ENCODE results near the gene RPS6KA3. TPM values are rescaled to one million over a fixed set of nuclear protein-coding genes. Genes with fewer than 3 reads are reported as not detected.

The RPS6KA3 gene
- total and polyA plus RNA-seq, 2 donors (not counting 1 experiment from before 2014, with no cell fraction given) = 17.0 to 63.0 TPM

DNA sequence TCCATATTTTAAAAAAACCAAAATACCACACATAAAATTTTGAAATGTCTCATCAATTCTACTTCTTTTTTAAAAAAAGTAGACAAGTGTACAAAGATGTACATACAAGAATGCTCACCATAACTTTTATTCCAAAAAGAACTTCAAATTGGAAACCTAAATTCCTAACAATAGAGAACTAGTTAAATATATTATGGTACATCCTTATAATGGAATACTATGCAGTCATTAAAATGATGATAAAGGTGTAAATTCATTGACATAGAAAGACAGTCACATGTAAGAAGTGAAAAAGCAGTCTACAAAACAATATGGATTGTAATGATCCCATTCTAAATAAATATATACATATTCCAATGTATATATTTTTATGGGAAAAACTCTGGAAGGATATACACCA lies 31.0 kb downstream of the RPS6KA3 start:
- TF ChIP-seq, protein P1, sequence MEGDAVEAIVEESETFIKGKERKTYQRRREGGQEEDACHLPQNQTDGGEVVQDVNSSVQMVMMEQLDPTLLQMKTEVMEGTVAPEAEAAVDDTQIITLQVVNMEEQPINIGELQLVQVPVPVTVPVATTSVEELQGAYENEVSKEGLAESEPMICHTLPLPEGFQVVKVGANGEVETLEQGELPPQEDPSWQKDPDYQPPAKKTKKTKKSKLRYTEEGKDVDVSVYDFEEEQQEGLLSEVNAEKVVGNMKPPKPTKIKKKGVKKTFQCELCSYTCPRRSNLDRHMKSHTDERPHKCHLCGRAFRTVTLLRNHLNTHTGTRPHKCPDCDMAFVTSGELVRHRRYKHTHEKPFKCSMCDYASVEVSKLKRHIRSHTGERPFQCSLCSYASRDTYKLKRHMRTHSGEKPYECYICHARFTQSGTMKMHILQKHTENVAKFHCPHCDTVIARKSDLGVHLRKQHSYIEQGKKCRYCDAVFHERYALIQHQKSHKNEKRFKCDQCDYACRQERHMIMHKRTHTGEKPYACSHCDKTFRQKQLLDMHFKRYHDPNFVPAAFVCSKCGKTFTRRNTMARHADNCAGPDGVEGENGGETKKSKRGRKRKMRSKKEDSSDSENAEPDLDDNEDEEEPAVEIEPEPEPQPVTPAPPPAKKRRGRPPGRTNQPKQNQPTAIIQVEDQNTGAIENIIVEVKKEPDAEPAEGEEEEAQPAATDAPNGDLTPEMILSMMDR (IDR thresholded peaks at IDR 0.05) = no peak
- no peak for TF ChIP-seq EZH2 (IDR thresholded peaks at IDR 0.05; ENCODE audit: borderline replicate concordance, insufficient read depth, low read depth, low read length, poor library complexity, severe bottlenecking)
- Histone ChIP-seq H3K27ac (ENCODE audit: low read length in 2 of 2) (no peak overlapping the region), H4K20me1 (ENCODE audit: control insufficient read depth, insufficient read depth, low read length, poor library complexity, severe bottlenecking) (no peaks in the 10 kb centered on the region), H3K4me2 (replicated peaks; ENCODE audit: low read depth, low read length, poor library complexity, severe bottlenecking) (no peak overlapping the region), H3K4me3 (ENCODE audit: control extremely low read depth in 1 of 5, extremely low read depth in 1 of 5, insufficient read depth in 1 of 5, low read depth in 2 of 5, low read length in 4 of 5) (no peak overlapping the region), H3K9me3 (ENCODE audit: control extremely low read depth in 1 of 3, control insufficient read depth in 2 of 3, insufficient read depth in 1 of 3, low read length in 2 of 3) (no peaks in the 10 kb centered on the region), H3K27me3 (replicated peaks in 1 of 4; ENCODE audit: control extremely low read depth in 1 of 4, control insufficient read depth in 3 of 4, insufficient read depth in 4 of 4, low read length in 3 of 4) (no peaks in the 10 kb centered on the region), H3K9ac (ENCODE audit: low read length) (no peak overlapping the region), H3K4me1 (ENCODE audit: control insufficient read depth in 2 of 2, insufficient read depth in 2 of 2, low read length in 2 of 2) (no peaks in the 10 kb centered on the region), H3K36me3 (replicated peaks in 1 of 2; ENCODE audit: control extremely low read depth in 1 of 2, control insufficient read depth in 1 of 2, extremely low read depth in 1 of 2, insufficient read depth in 2 of 2, low read length in 1 of 2) (peaks cover 0 to 17% of the 10 kb centered on the region in 2 experiments), H3K79me2 (ENCODE audit: control insufficient read depth, insufficient read depth, low read length) (no peaks in the 10 kb centered on the region), H2AFZ (ENCODE audit: insufficient read depth, low read depth, low read length, poor library complexity, severe bottlenecking) (no peak overlapping the region)
- Mint-ChIP-seq H3K4me1 (peaks cover 7% of the 10 kb centered on the region), H3K27ac (no peak overlapping the region), H3K27me3 (no peaks in the 10 kb centered on the region), H3K4me3 (no peak overlapping the region), H3K9me3 (ENCODE audit: insufficient read depth) (no peaks in the 10 kb centered on the region)
- intact Hi-C loops (cut with micrococcal nuclease) = no loop called here
- DNase-seq (no peak), ATAC-seq (ENCODE audit: low read depth) (no peak)
- ChIA-PET POLR2A (no interaction called here), CTCF (no interaction called here)

DNA sequence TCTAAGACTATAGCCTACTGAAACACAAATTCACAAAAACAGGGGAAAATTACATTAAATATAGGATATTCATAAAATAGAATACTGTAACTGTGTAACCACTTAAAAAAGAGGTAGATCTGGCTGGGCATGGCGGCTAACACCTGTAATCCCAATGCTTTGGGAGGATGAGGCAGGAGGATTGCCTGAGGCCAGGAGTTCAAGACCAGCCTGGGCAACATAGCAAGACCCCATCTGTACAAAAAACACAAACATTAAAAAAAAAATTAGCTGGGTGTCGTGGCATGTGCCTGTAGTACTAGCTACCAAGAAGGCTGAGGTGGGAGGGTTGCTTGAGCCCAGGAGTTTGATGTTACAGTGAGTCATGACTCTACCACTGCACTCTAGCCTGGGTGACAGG lies 33.4 kb downstream of the RPS6KA3 start:
- Histone ChIP-seq H2AFZ (ENCODE audit: insufficient read depth, low read depth, low read length, poor library complexity, severe bottlenecking) (no peak overlapping the region), H3K9me3 (ENCODE audit: control extremely low read depth in 1 of 3, control insufficient read depth in 2 of 3, insufficient read depth in 1 of 3, low read length in 2 of 3) (no peaks in the 10 kb centered on the region), H3K79me2 (ENCODE audit: control insufficient read depth, insufficient read depth, low read length) (peaks cover 10% of the 10 kb centered on the region), H3K4me2 (replicated peaks; ENCODE audit: low read depth, low read length, poor library complexity, severe bottlenecking) (no peak overlapping the region), H4K20me1 (ENCODE audit: control insufficient read depth, insufficient read depth, low read length, poor library complexity, severe bottlenecking) (no peaks in the 10 kb centered on the region), H3K4me3 (ENCODE audit: control extremely low read depth in 1 of 5, extremely low read depth in 1 of 5, insufficient read depth in 1 of 5, low read depth in 2 of 5, low read length in 4 of 5) (no peak overlapping the region), H3K9ac (ENCODE audit: low read length) (no peak overlapping the region), H3K36me3 (replicated peaks in 1 of 2; ENCODE audit: control extremely low read depth in 1 of 2, control insufficient read depth in 1 of 2, extremely low read depth in 1 of 2, insufficient read depth in 2 of 2, low read length in 1 of 2) (peaks cover 0 to 11% of the 10 kb centered on the region in 2 experiments), H3K4me1 (ENCODE audit: control insufficient read depth in 2 of 2, insufficient read depth in 2 of 2, low read length in 2 of 2) (peaks cover 4 to 6% of the 10 kb centered on the region in 2 donors), H3K27me3 (replicated peaks in 1 of 4; ENCODE audit: control extremely low read depth in 1 of 4, control insufficient read depth in 3 of 4, insufficient read depth in 4 of 4, low read length in 3 of 4) (no peaks in the 10 kb centered on the region), H3K27ac (ENCODE audit: low read length in 2 of 2) (no peak overlapping the region)
- no peaks in the 10 kb centered on the region for H3K27me3 Mint-ChIP-seq
- no peak overlapping the region for H3K4me3 Mint-ChIP-seq
- CTCF ChIA-PET = no interaction called here
- ATAC-seq (ENCODE audit: low read depth) (no peak), DNase-seq (no peak)
- no peak for TF ChIP-seq EZH2 (IDR thresholded peaks at IDR 0.05; ENCODE audit: borderline replicate concordance, insufficient read depth, low read depth, low read length, poor library complexity, severe bottlenecking)
- TF ChIP-seq, protein P1 (IDR thresholded peaks at IDR 0.05) = no peak
- no peak overlapping the region for H3K27ac Mint-ChIP-seq
- intact Hi-C loops (cut with micrococcal nuclease) = no loop called here
- no peaks in the 10 kb centered on the region for H3K9me3 Mint-ChIP-seq (ENCODE audit: insufficient read depth)
- H3K4me1 Mint-ChIP-seq = peaks cover 13% of the 10 kb centered on the region
- no CpG with 5 or more reads among the region's 2 CpGs for WGBS (ENCODE audit: insufficient coverage)
- POLR2A ChIA-PET = no interaction called here
